HEK293 (cell line): ENCODE results near the gene SRRD.

Experiments used
- CTCF ChIA-PET: fragments of 350-600 bp; formaldehyde crosslinking; extraction: SDS; loops from one replicate; lab custom pipeline; 2021; ENCODE audit warnings: antibody characterized with exemption; lab: Yijun Ruan, JAX
- POLR2A ChIA-PET: fragments of 300-600 bp; formaldehyde crosslinking; extraction: SDS; loops from one replicate; lab custom pipeline; 2020; ENCODE audit warnings: antibody characterized with exemption, inconsistent platforms; lab: Yijun Ruan, JAX
- H3K27ac ChIP-seq: fragments of 200-500 bp; sonication (Bioruptor generic); 2 replicates; pipeline ENCODE4 v1.5.1; 2014; ENCODE audit warnings: low read depth, low read length, control low read depth, inconsistent platforms; ENCODE audit errors: extremely low read depth
- H3K36me3 ChIP-seq, 2 experiments: fragments of 200-500 bp in 1 of 2; sonication (Bioruptor generic) in 1 of 2; 1 replicate in 1 of 2; 2 replicates in 1 of 2; pipeline ENCODE4 v1.5.1; 2014 to 2017; ENCODE audit warnings: inconsistent platforms in 2 of 2, low read length in 2 of 2; ENCODE audit not compliant: control insufficient read depth in 2 of 2, insufficient read depth in 1 of 2
- H3K4me1 ChIP-seq: fragments of 200-500 bp; sonication (Bioruptor generic); 2 replicates; pipeline ENCODE4 v1.5.1; 2014; ENCODE audit warnings: mild to moderate bottlenecking, low read length, inconsistent platforms; ENCODE audit not compliant: control insufficient read depth, insufficient read depth
- H3K4me3 ChIP-seq: 2 replicates; pipeline ENCODE4 v1.5.1; 2011; ENCODE audit warnings: low read depth, mild to moderate bottlenecking, control low read depth, low read length, moderate library complexity
- H3K9me3 ChIP-seq: fragments of 200-500 bp; sonication (Bioruptor generic); 2 replicates; pipeline ENCODE4 v1.5.1; 2014; ENCODE audit warnings: low read depth, low read length, inconsistent platforms; ENCODE audit not compliant: control insufficient read depth, insufficient read depth
- ATF2 ChIP-seq: fragments of 450-650 bp; formaldehyde crosslinking; IDR thresholded peaks from 2 replicates; pipeline ENCODE4 v1.5.1; 2016; ENCODE audit warnings: missing biosample characterization, missing genetic modification characterization, low read depth
- KLF9 ChIP-seq: fragments of 450-650 bp; formaldehyde crosslinking; IDR thresholded peaks from 2 replicates; pipeline ENCODE4 v1.5.1; 2016; ENCODE audit warnings: missing biosample characterization, missing genetic modification characterization, low read depth
- OSR2 ChIP-seq: fragments of 450-650 bp; formaldehyde crosslinking; IDR thresholded peaks from 2 replicates; pipeline ENCODE4 v1.5.1; 2016; ENCODE audit warnings: missing biosample characterization, missing genetic modification characterization
- SP3 ChIP-seq: fragments of 450-650 bp; formaldehyde crosslinking; IDR thresholded peaks from 2 replicates; pipeline ENCODE4 v1.5.1; 2016; ENCODE audit warnings: missing biosample characterization, missing genetic modification characterization
- YY2 ChIP-seq: fragments of 450-650 bp; formaldehyde crosslinking; IDR thresholded peaks from 2 replicates; pipeline ENCODE4 v1.5.1; 2016; ENCODE audit warnings: missing biosample characterization, missing genetic modification characterization
- ZIC2 ChIP-seq: fragments of 450-650 bp; formaldehyde crosslinking; IDR thresholded peaks from 2 replicates; pipeline ENCODE4 v1.5.1; 2016; ENCODE audit warnings: missing biosample characterization, missing genetic modification characterization
- ZNF148 ChIP-seq: fragments of 450-650 bp; formaldehyde crosslinking; IDR thresholded peaks from 2 replicates; pipeline ENCODE4 v1.5.0; 2017; ENCODE audit warnings: missing biosample characterization, missing genetic modification characterization, borderline replicate concordance
- ZNF18 ChIP-seq: fragments of 450-650 bp; formaldehyde crosslinking; IDR thresholded peaks from 2 replicates; pipeline ENCODE4 v1.5.1; 2016; ENCODE audit warnings: missing biosample characterization, missing genetic modification characterization
- ZNF211 ChIP-seq: fragments of 450-650 bp; formaldehyde crosslinking; IDR thresholded peaks from 2 replicates; pipeline ENCODE4 v1.5.1; 2016; ENCODE audit warnings: low read depth, missing biosample characterization, missing genetic modification characterization
- ZNF248 ChIP-seq: fragments of 450-650 bp; formaldehyde crosslinking; IDR thresholded peaks from 2 replicates; pipeline ENCODE4 v1.5.1; 2017; ENCODE audit warnings: missing biosample characterization, missing genetic modification characterization
- ZNF324 ChIP-seq: fragments of 450-650 bp; formaldehyde crosslinking; IDR thresholded peaks from 2 replicates; pipeline ENCODE4 v1.5.1; 2016; ENCODE audit warnings: missing biosample characterization, missing genetic modification characterization
- ZNF433 ChIP-seq: fragments of 450-650 bp; formaldehyde crosslinking; IDR thresholded peaks from 2 replicates; pipeline ENCODE4 v1.5.1; 2016; ENCODE audit warnings: missing biosample characterization, missing genetic modification characterization, low read depth
- ZNF488 ChIP-seq: fragments of 450-650 bp; formaldehyde crosslinking; IDR thresholded peaks from 2 replicates; pipeline ENCODE4 v1.5.1; 2016; ENCODE audit warnings: missing biosample characterization, missing genetic modification characterization
- ZNF670 ChIP-seq: fragments of 450-650 bp; formaldehyde crosslinking; IDR thresholded peaks from 2 replicates; pipeline ENCODE4 v1.5.1; 2016; ENCODE audit warnings: missing biosample characterization, missing genetic modification characterization, low read depth
- ZNF707 ChIP-seq: fragments of 450-650 bp; formaldehyde crosslinking; IDR thresholded peaks from 2 replicates; pipeline ENCODE4 v1.5.1; 2016; ENCODE audit warnings: missing biosample characterization, missing genetic modification characterization
- ZNF747 ChIP-seq: fragments of 450-650 bp; formaldehyde crosslinking; IDR thresholded peaks from 2 replicates; pipeline ENCODE4 v1.5.1; 2016; ENCODE audit warnings: missing biosample characterization, missing genetic modification characterization
- ZNF76 ChIP-seq: fragments of 450-650 bp; formaldehyde crosslinking; IDR thresholded peaks from 2 replicates; pipeline ENCODE4; 2016; ENCODE audit warnings: low read depth, missing biosample characterization, missing genetic modification characterization, borderline replicate concordance
- ZNF768 ChIP-seq: fragments of 450-650 bp; formaldehyde crosslinking; IDR thresholded peaks from 2 replicates; pipeline ENCODE4 v1.5.1; 2018; ENCODE audit warnings: missing biosample characterization, mild to moderate bottlenecking, missing genetic modification characterization
- ZNF777 ChIP-seq: fragments of 450-650 bp; formaldehyde crosslinking; IDR thresholded peaks from 2 replicates; pipeline ENCODE4 v1.5.1; 2017; ENCODE audit warnings: missing biosample characterization, missing genetic modification characterization, borderline replicate concordance
- ZNF791 ChIP-seq: fragments of 450-650 bp; formaldehyde crosslinking; IDR thresholded peaks from 2 replicates; pipeline ENCODE4 v1.5.1; 2016; ENCODE audit warnings: missing biosample characterization, missing genetic modification characterization
- ZNF830 ChIP-seq: fragments of 450-650 bp; IDR thresholded peaks from 2 replicates; pipeline ENCODE4 v1.5.0; 2018; ENCODE audit warnings: missing biosample characterization, missing genetic modification characterization, low read depth, mild to moderate bottlenecking, moderate library complexity
- ZNF843 ChIP-seq: fragments of 450-650 bp; formaldehyde crosslinking; IDR thresholded peaks from 2 replicates; pipeline ENCODE4 v1.5.1; 2016; ENCODE audit warnings: missing biosample characterization, missing genetic modification characterization
- TF ChIP-seq, protein P1 (sequence below): fragments of 450-650 bp; formaldehyde crosslinking; IDR thresholded peaks from 2 replicates; pipeline ENCODE4 v1.5.1; 2016; ENCODE audit warnings: missing biosample characterization, missing genetic modification characterization
- TF ChIP-seq, protein P2 (sequence below): fragments of 450-650 bp; formaldehyde crosslinking; IDR thresholded peaks from 2 replicates; pipeline ENCODE4 v1.5.1; 2016; ENCODE audit warnings: missing biosample characterization, missing genetic modification characterization

Gene SRRD

DNA sequence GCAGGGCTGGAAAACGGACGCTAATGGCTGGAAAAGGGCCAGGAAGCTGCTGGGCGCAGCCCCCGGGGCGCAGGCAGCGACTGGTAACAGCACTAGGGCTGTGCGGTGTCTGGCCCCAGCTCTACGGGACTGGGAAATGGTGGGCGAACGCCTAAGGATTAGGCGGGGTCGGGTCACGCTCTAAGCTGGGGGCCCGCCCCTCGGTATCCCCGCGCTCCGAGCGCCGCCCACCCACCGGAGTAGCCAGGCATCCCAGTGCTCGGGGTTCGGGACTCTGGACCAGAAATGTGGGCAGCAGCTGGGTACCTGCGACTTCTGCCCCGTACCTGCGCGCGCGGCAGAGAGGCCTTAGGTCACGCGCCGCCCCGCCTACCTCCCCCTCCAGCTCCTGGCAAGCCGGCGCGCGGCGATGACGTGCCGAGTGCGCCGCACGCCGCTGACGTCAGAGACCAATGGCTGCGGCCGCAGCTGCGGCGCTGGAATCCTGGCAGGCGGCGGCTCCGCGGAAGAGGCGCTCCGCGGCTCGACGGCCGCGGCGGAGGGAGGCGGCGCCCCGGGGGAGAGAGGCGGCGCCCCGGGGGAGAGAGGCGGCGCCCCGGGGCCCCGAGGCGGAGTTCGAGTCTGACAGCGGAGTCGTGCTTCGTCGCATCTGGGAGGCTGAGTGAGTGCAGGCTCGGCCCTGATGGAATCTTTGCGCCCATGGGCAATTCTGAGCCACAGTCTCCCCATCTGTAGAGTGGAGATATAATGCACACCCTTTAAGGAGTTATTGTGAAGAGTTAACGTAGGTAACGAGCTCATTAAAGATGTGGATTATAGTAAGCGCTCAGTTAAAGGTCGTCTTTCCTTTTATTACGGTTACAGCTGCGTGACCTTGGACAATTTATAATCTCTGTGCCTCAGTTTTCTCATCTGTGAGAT, at the start of gene SRRD, which contains the start of gene HPS4:
SRRD (plus strand) TSS at position 439 of the 921 bp plus-strand sequence; CDS start at position 453, 14 bp downstream.
HPS4 (minus strand) TSS at position 345 of the 921 bp plus-strand sequence. CDS start 2,021 bp downstream, outside the sequence.
- POLR2A ChIA-PET = interaction anchor here (0.5 to 3.7 kb wide), 19 partner anchors 10 to 1526 kb away, joined by 3 to 27 read pairs (median 6); partner anchors contain the start of gene TFIP11
- Histone ChIP-seq H3K36me3 (peaks cover 1 to 48% of the 10 kb centered on the region in 2 experiments; a peak in 2 of 3 replicates), H3K9me3 (no peaks in the 10 kb centered on the region), H3K4me3 (peak within 1 kb of the TSS; percentile 93), H3K4me1 (peaks cover 4% of the 10 kb centered on the region; the same call in 1 of the 2 replicates), H3K27ac (peak within 1 kb of the TSS; percentile 44; the same call in 1 of the 2 replicates)
- CTCF ChIA-PET = interaction anchor here (0.6 to 8.1 kb wide), 10 partner anchors 9 to 925 kb away, joined by 3 to 47 read pairs (median 4); no protein-coding TSS in a partner anchor
- TF ChIP-seq ZNF747 (no peak), OSR2 (tag by site-specific recombination) (no peak; the same call in 1 of the 2 replicates), YY2 (peak; percentile 95), ZIC2 (tag by site-specific recombination) (peak; percentile 93), ATF2 (tag by site-specific recombination) (peak; percentile 91), ZNF777 (tag by site-specific recombination) (no peak), ZNF18 (tag by site-specific recombination) (no peak), ZNF488 (tag by site-specific recombination) (no peak), ZNF843 (tag by site-specific recombination) (no peak), ZNF248 (tag by site-specific recombination) (no peak), ZNF211 (tag by site-specific recombination) (no peak), SP3 (peak; percentile 93), ZNF830 (no peak), KLF9 (tag by site-specific recombination) (peak; percentile 99), ZNF768 (no peak), ZNF324 (tag by site-specific recombination) (peak; percentile 64), ZNF791 (tag by site-specific recombination) (no peak), ZNF707 (tag by site-specific recombination) (no peak), ZNF148 (tag by site-specific recombination) (0 out of 2 replicates have a peak, but pooled peaks have one; percentile 44), ZNF76 (peak; percentile 71; the same call in 1 of the 2 replicates), ZNF433 (tag by site-specific recombination) (no peak), ZNF670 (tag by site-specific recombination) (no peak)
- TF ChIP-seq, protein P1, sequence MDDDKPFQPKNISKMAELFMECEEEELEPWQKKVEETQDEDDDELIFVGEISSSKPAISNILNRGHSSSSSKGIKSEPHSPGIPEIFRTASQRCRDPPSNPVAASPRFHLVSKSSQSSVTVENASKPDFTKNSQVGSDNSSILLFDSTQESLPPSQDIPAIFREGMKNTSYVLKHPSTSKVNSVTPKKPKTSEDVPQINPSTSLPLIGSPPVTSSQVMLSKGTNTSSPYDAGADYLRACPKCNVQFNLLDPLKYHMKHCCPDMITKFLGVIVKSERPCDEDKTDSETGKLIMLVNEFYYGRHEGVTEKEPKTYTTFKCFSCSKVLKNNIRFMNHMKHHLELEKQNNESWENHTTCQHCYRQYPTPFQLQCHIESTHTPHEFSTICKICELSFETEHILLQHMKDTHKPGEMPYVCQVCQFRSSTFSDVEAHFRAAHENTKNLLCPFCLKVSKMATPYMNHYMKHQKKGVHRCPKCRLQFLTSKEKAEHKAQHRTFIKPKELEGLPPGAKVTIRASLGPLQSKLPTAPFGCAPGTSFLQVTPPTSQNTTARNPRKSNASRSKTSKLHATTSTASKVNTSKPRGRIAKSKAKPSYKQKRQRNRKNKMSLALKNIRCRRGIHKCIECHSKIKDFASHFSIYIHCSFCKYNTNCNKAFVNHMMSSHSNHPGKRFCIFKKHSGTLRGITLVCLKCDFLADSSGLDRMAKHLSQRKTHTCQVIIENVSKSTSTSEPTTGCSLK (tag by site-specific recombination) = no peak
- TF ChIP-seq, protein P2, sequence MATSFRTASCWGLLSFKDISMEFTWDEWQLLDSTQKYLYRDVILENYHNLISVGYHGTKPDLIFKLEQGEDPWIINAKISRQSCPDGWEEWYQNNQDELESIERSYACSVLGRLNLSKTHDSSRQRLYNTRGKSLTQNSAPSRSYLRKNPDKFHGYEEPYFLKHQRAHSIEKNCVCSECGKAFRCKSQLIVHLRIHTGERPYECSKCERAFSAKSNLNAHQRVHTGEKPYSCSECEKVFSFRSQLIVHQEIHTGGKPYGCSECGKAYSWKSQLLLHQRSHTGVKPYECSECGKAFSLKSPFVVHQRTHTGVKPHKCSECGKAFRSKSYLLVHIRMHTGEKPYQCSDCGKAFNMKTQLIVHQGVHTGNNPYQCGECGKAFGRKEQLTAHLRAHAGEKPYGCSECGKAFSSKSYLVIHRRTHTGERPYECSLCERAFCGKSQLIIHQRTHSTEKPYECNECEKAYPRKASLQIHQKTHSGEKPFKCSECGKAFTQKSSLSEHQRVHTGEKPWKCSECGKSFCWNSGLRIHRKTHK (tag by site-specific recombination) = no peak
